Medulla oblongata (tissue), 1 donor: Measurements from ENCODE around the gene SP7.
"Not testable (repeated sequence)": the region's sequence is repeated elsewhere in the genome, so short reads cannot be mapped to it uniquely, and the experiment has no call there.

Source experiments
- DNase-seq: peaks from one replicate; pipeline ENCODE4 v3.0.0-alpha.2; 2015; ENCODE audit errors: extremely low spot score

Gene SP7

GRCh38 chr12:53336181-53336681 lies at the start of gene SP7:
TSS of gene SP7 (minus strand) at chr12:53336354. CDS start at chr12:53335646, 708 bp downstream.
- DNase-seq = no peak

- no peak for DNase-seq
Measured at GRCh38 chr12:53383258-53383657, 47.1 kb upstream of the SP7 start.

- DNase-seq = peak; percentile 75
Measured at GRCh38 chr12:53381731-53382630, 45.8 kb upstream of the SP7 start.

- no peak for DNase-seq
Measured at GRCh38 chr12:53380794-53381730, 44.9 kb upstream of the SP7 start.

GRCh38 chr12:53380104-53380793 lies 44.1 kb upstream of the SP7 start, which contains the start of gene SP1:
TSS of gene SP1 (plus strand) at chr12:53380176. CDS start at chr12:53380292, 116 bp downstream.
- peak; percentile 93 for DNase-seq

GRCh38 chr12:53379389-53380103 lies 43.4 kb upstream of the SP7 start:
- peak; percentile 100 for DNase-seq

- DNase-seq = no peak
Measured at GRCh38 chr12:53378724-53379388, 42.7 kb upstream of the SP7 start.

- DNase-seq = no peak
Measured at GRCh38 chr12:53378222-53378621, 42.1 kb upstream of the SP7 start.

- no peak for DNase-seq
Measured at GRCh38 chr12:53376747-53377146, 40.6 kb upstream of the SP7 start.

- not testable (repeated sequence) for DNase-seq
Measured at GRCh38 chr12:53374277-53374676, 38.1 kb upstream of the SP7 start.

GRCh38 chr12:53373554-53374133 lies 37.5 kb upstream of the SP7 start:
- not testable (repeated sequence) for DNase-seq

GRCh38 chr12:53365245-53365904 lies 29.2 kb upstream of the SP7 start:
- no peak for DNase-seq

- not testable (repeated sequence) for DNase-seq
Measured at GRCh38 chr12:53361638-53362037, 25.5 kb upstream of the SP7 start.

GRCh38 chr12:53358836-53359419 lies 22.8 kb upstream of the SP7 start:
- no peak for DNase-seq

GRCh38 chr12:53355121-53355520 lies 19.0 kb upstream of the SP7 start:
- DNase-seq = no peak

GRCh38 chr12:53353257-53353655 lies 17.1 kb upstream of the SP7 start:
- no peak for DNase-seq

GRCh38 chr12:53352331-53353256 lies 16.4 kb upstream of the SP7 start:
- DNase-seq = peak; percentile 95

- DNase-seq = no peak
Measured at GRCh38 chr12:53347905-53348304, 11.8 kb upstream of the SP7 start.
